ENCODE data around the gene COMMD7.

GRCh38 chr20:32761831-32762753 is 18.8 kb upstream of the COMMD7 start, which contains the start of gene DNMT3B:
- TF ChIP-seq CTCF (IDR thresholded peaks at IDR 0.05; ENCODE audit: poor library complexity, severe bottlenecking) = peak; percentile 41
- TF ChIP-seq TAF1 (IDR thresholded peaks at IDR 0.05; ENCODE audit: low read depth) = peak; percentile 27

Measured in neural cell (in vitro differentiated cells).